ENCODE results near the gene EFHD1. TPM values are rescaled to one million over a fixed set of nuclear protein-coding genes. Genes with fewer than 3 reads are reported as not detected.

The EFHD1 gene
- total RNA-seq, 1 donor from 2014 or later: 15.7 TPM

DNA sequence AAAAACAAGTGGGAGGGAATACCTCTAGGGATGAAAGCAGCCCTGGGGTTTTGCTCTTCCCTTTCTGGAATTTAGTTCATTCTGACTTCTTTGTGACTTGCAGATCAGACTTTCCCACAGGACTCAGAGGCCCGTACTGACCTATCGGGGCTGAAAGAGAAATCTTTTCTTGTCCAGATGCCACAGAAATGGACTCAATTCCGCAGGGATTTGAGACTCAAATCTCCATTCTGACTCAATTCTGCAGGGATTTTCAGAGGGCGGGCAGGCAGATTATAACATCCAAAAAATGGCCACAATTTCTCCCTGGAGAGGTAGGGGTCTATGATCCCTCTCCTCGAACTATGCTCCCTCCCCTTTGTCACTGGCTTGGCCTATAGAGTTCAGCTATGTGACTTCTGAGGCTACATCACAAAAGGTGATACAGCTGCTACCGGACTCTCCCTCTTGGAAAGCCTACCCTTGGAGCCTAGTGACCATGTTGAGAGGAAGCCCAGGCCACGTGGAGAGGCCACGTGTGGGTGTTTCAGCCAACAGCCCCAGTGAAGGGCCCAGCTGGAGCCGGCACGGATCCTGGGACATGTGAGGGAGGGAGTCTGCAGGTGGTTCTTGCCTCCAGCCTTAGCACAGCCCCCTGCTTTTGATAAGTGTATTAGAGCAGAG, 4.8 kb upstream of the EFHD1 start:
- no peak overlapping the region for H3K27ac ChIP-seq (ENCODE audit: low read depth, low read length)
- no peak overlapping the region for H3K9ac ChIP-seq (ENCODE audit: low read length)
- H3K27me3 ChIP-seq (ENCODE audit: insufficient read depth, low read length): peaks cover 18% of the 10 kb centered on the region
- no peaks in the 10 kb centered on the region for H4K20me1 ChIP-seq (ENCODE audit: insufficient read depth, low read length)
- H3K36me3 ChIP-seq (ENCODE audit: insufficient read depth, low read length): no peaks in the 10 kb centered on the region
- no peak for TF ChIP-seq EZH2 (IDR thresholded peaks at IDR 0.05; ENCODE audit: insufficient read depth, low read length)
- TF ChIP-seq, protein P1, sequence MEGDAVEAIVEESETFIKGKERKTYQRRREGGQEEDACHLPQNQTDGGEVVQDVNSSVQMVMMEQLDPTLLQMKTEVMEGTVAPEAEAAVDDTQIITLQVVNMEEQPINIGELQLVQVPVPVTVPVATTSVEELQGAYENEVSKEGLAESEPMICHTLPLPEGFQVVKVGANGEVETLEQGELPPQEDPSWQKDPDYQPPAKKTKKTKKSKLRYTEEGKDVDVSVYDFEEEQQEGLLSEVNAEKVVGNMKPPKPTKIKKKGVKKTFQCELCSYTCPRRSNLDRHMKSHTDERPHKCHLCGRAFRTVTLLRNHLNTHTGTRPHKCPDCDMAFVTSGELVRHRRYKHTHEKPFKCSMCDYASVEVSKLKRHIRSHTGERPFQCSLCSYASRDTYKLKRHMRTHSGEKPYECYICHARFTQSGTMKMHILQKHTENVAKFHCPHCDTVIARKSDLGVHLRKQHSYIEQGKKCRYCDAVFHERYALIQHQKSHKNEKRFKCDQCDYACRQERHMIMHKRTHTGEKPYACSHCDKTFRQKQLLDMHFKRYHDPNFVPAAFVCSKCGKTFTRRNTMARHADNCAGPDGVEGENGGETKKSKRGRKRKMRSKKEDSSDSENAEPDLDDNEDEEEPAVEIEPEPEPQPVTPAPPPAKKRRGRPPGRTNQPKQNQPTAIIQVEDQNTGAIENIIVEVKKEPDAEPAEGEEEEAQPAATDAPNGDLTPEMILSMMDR (IDR thresholded peaks at IDR 0.05; ENCODE audit: insufficient read depth, low read depth, low read length): no peak
- H3K4me1 ChIP-seq (ENCODE audit: insufficient read depth, low read length): peaks cover 8% of the 10 kb centered on the region
- H3K9me3 Mint-ChIP-seq (ENCODE audit: unreplicated experiment): no peaks in the 10 kb centered on the region
- FAIRE-seq (no peak), DNase-seq (ENCODE audit: low read depth) (no peak)
- H3K79me2 ChIP-seq (ENCODE audit: insufficient read depth, low read length): no peaks in the 10 kb centered on the region
- no peak overlapping the region for H3K4me2 ChIP-seq (ENCODE audit: low read length)
- no peaks in the 10 kb centered on the region for H3K9me3 ChIP-seq (ENCODE audit: insufficient read depth, low read depth, low read length)
- no peak overlapping the region for H2AFZ ChIP-seq (ENCODE audit: low read depth, low read length)
- no peak overlapping the region for H3K4me3 ChIP-seq (ENCODE audit: insufficient read depth, low read depth, low read length)
- H3K27ac Mint-ChIP-seq (ENCODE audit: unreplicated experiment): no peak overlapping the region
- H3K4me1 Mint-ChIP-seq (ENCODE audit: low read depth, unreplicated experiment): peaks cover 3% of the 10 kb centered on the region
- no peaks in the 10 kb centered on the region for H3K36me3 Mint-ChIP-seq (ENCODE audit: low read depth, unreplicated experiment)
- H3K27me3 Mint-ChIP-seq (ENCODE audit: low read depth, unreplicated experiment): peaks cover 14% of the 10 kb centered on the region
- H3K4me3 Mint-ChIP-seq (ENCODE audit: unreplicated experiment): no peak overlapping the region

DNA sequence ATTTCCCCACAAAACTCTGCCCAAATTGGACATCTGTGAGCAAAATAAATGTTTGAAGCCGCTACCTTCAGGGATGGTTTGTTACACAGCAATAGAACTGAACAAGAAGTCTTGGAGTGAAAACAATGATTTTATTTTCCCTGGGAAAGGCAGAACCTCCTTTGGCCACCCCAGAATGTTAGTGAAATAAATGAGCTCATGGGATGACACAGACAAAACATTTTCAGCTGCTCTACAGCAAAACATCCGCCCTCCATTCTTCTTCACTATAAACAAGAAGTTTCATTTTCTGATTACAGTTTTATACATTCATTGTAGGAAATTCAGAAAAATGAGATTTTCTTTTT, 4.3 kb upstream of the EFHD1 start:
- no peak overlapping the region for H3K27ac ChIP-seq (ENCODE audit: low read depth, low read length)
- H3K4me2 ChIP-seq (ENCODE audit: low read length): no peak overlapping the region
- H3K9me3 Mint-ChIP-seq (ENCODE audit: unreplicated experiment): no peaks in the 10 kb centered on the region
- no peak overlapping the region for H3K4me3 Mint-ChIP-seq (ENCODE audit: unreplicated experiment)
- H2AFZ ChIP-seq (ENCODE audit: low read depth, low read length): no peak overlapping the region
- no peak for FAIRE-seq
- no peak overlapping the region for H3K4me3 ChIP-seq (ENCODE audit: insufficient read depth, low read depth, low read length)
- no peak for DNase-seq (ENCODE audit: low read depth)
- H3K27me3 Mint-ChIP-seq (ENCODE audit: low read depth, unreplicated experiment): peaks cover 13% of the 10 kb centered on the region
- H3K36me3 Mint-ChIP-seq (ENCODE audit: low read depth, unreplicated experiment): no peaks in the 10 kb centered on the region
- no peaks in the 10 kb centered on the region for H3K79me2 ChIP-seq (ENCODE audit: insufficient read depth, low read length)
- H3K9me3 ChIP-seq (ENCODE audit: insufficient read depth, low read depth, low read length): no peaks in the 10 kb centered on the region
- H3K4me1 ChIP-seq (ENCODE audit: insufficient read depth, low read length): peaks cover 12% of the 10 kb centered on the region
- H3K27me3 ChIP-seq (ENCODE audit: insufficient read depth, low read length): peaks cover 20% of the 10 kb centered on the region
- H3K9ac ChIP-seq (ENCODE audit: low read length): no peak overlapping the region
- no peaks in the 10 kb centered on the region for H4K20me1 ChIP-seq (ENCODE audit: insufficient read depth, low read length)
- H3K4me1 Mint-ChIP-seq (ENCODE audit: low read depth, unreplicated experiment): peaks cover 3% of the 10 kb centered on the region
- no peaks in the 10 kb centered on the region for H3K36me3 ChIP-seq (ENCODE audit: insufficient read depth, low read length)
- TF ChIP-seq, protein P1 (IDR thresholded peaks at IDR 0.05; ENCODE audit: insufficient read depth, low read depth, low read length): no peak
- TF ChIP-seq EZH2 (IDR thresholded peaks at IDR 0.05; ENCODE audit: insufficient read depth, low read length): no peak
- no peak overlapping the region for H3K27ac Mint-ChIP-seq (ENCODE audit: unreplicated experiment)

DNA sequence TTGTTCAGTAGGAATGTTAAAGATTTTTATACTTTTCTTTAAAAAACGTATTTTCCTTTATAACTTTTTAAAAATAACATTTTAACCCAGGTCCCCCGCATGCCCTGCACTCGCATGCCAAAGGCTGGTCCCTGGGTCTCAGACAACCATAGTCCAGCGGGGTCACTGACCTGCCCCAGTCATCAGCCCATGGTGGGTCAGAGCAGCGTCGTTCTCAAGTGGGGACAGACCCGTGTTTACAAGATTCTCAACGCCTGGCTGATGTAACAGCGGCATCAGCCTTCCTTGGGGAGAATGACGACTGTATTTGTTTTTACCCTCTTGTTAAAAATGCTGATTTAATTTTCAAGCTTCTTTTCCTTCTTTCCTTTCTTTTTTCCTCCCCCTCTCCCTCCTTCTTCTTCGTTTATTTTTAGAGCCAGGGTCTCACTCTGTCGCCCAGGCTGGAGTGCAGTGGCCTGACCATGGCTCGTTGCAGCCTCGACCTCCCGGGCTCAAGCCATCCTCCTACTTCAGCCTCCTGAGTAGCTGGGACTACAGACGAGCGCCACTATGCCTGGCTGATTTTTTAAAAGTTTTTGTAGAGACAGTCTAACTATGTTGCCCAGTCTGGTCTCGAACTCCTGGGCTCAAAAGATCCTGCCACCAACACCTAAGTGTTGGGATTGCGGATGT, 1.0 kb upstream of the EFHD1 start:
- Histone ChIP-seq H4K20me1 (ENCODE audit: insufficient read depth, low read length) (no peaks in the 10 kb centered on the region), H3K27ac (ENCODE audit: low read depth, low read length) (no peak overlapping the region), H3K9ac (ENCODE audit: low read length) (no peak overlapping the region), H3K27me3 (ENCODE audit: insufficient read depth, low read length) (peaks cover 23% of the 10 kb centered on the region), H3K4me1 (ENCODE audit: insufficient read depth, low read length) (peaks cover 14% of the 10 kb centered on the region), H3K4me2 (ENCODE audit: low read length) (peak overlapping the region; percentile 93), H3K36me3 (ENCODE audit: insufficient read depth, low read length) (no peaks in the 10 kb centered on the region), H3K4me3 (ENCODE audit: insufficient read depth, low read depth, low read length) (peak overlapping the region; percentile 59), H3K9me3 (ENCODE audit: insufficient read depth, low read depth, low read length) (no peaks in the 10 kb centered on the region), H2AFZ (ENCODE audit: low read depth, low read length) (peak overlapping the region; percentile 84), H3K79me2 (ENCODE audit: insufficient read depth, low read length) (no peaks in the 10 kb centered on the region)
- FAIRE-seq (no peak), DNase-seq (ENCODE audit: low read depth) (no peak)
- Mint-ChIP-seq H3K9me3 (ENCODE audit: unreplicated experiment) (peaks cover 2% of the 10 kb centered on the region), H3K27me3 (ENCODE audit: low read depth, unreplicated experiment) (peaks cover 18% of the 10 kb centered on the region), H3K36me3 (ENCODE audit: low read depth, unreplicated experiment) (peaks cover 5% of the 10 kb centered on the region), H3K4me1 (ENCODE audit: low read depth, unreplicated experiment) (peaks cover 3% of the 10 kb centered on the region), H3K27ac (ENCODE audit: unreplicated experiment) (no peak overlapping the region), H3K4me3 (ENCODE audit: unreplicated experiment) (peak overlapping the region; percentile 66)
- TF ChIP-seq, protein P1 (IDR thresholded peaks at IDR 0.05; ENCODE audit: insufficient read depth, low read depth, low read length): no peak
- no peak for TF ChIP-seq EZH2 (IDR thresholded peaks at IDR 0.05; ENCODE audit: insufficient read depth, low read length)

All from astrocyte (in vitro differentiated cells and primary cell).